ENCODE results near the gene UBE4B. TPM values are rescaled to one million over a fixed set of nuclear protein-coding genes. Genes with fewer than 3 reads are reported as not detected.

Gene UBE4B
- total and polyA plus RNA-seq, 7 donors: 10.2 to 124 (median 47.8) TPM

DNA sequence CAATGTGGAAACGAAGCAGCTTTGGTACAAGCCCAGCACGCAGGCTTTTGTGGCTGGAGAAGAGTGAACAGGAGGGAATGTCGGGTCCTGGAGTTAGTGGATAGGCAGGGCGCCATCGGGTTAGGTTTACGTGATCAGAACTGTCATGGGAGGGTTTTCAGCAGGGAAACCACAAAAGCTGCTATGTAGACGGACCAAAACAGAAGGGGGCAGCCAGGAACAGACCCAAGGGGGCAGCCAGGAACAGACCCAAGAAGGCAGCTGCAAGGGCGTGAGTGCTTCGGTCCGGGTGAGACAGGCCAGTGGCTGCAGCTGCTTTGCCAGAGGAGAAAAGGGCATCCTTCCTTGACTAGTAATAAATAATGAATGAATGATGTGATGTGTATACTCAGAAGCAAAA lies 100.1 kb downstream of the UBE4B start:
- no peak overlapping the region for H3K27ac ChIP-seq
- peaks cover 29 to 85% (median 51%) of the 10 kb centered on the region in 4 donors for H3K36me3 ChIP-seq
- intact Hi-C loops (cut with DNase I): no loop called here
- H3K4me3 ChIP-seq: no peak overlapping the region
- TF ChIP-seq CTCF (IDR thresholded peaks at IDR 0.05) (no peak), EP300 (IDR thresholded peaks at IDR 0.05) (no peak)
- H3K4me1 ChIP-seq: peaks cover 0 to 24% (median 12%) of the 10 kb centered on the region in 4 donors
- H3K27me3 ChIP-seq: no peaks in the 10 kb centered on the region
- WGBS, 2 donors: 90 to 93% methylated on average over 10 of the region's 10 CpGs
- DNase-seq: no peak
- H3K9me3 ChIP-seq: no peaks in the 10 kb centered on the region

- DNase-seq: no peak
- Histone ChIP-seq H3K4me1 (no peaks in the 10 kb centered on the region), H3K27ac (no peak overlapping the region), H3K4me3 (no peak overlapping the region), H3K9me3 (no peaks in the 10 kb centered on the region), H3K27me3 (no peaks in the 10 kb centered on the region), H3K36me3 (peaks cover 4 to 63% (median 36%) of the 10 kb centered on the region in 4 donors)
- TF ChIP-seq POLR2AphosphoS5 (IDR thresholded peaks at IDR 0.05) (no peak), POLR2A (IDR thresholded peaks at IDR 0.05) (no peak), EP300 (IDR thresholded peaks at IDR 0.05) (no peak), CTCF (IDR thresholded peaks at IDR 0.05) (no peak)
- intact Hi-C loops (cut with DNase I): no loop called here
- 94 to 96% methylated on average over 3 of the region's 3 CpGs for WGBS, 2 donors
Observed at GRCh38 chr1:10140981-10141380, 108.2 kb downstream of the UBE4B start.

- intact Hi-C loops (cut with DNase I): no loop called here
- Histone ChIP-seq H3K4me3 (no peak overlapping the region), H3K9me3 (no peaks in the 10 kb centered on the region), H3K27me3 (no peaks in the 10 kb centered on the region), H3K4me1 (peaks cover 0 to 5% (median 2%) of the 10 kb centered on the region in 4 donors), H3K27ac (no peak overlapping the region), H3K36me3 (peaks cover 0 to 51% (median 31%) of the 10 kb centered on the region in 4 donors)
- TF ChIP-seq POLR2AphosphoS5 (IDR thresholded peaks at IDR 0.05): no peak
- TF ChIP-seq POLR2A (IDR thresholded peaks at IDR 0.05): no peak
- TF ChIP-seq EP300 (IDR thresholded peaks at IDR 0.05): no peak
- WGBS, 2 donors: 92 to 94% methylated on average over 7 of the region's 7 CpGs
- DNase-seq: no peak
Observed at GRCh38 chr1:10143961-10144485, 111.3 kb downstream of the UBE4B start.

- H3K4me3 ChIP-seq: no peak overlapping the region
- H3K27me3 ChIP-seq: no peaks in the 10 kb centered on the region
- no peaks in the 10 kb centered on the region for H3K9me3 ChIP-seq
- no peak for DNase-seq
- TF ChIP-seq POLR2AphosphoS5 (IDR thresholded peaks at IDR 0.05) (no peak), CTCF (IDR thresholded peaks at IDR 0.05) (no peak), EP300 (IDR thresholded peaks at IDR 0.05) (no peak), POLR2A (IDR thresholded peaks at IDR 0.05) (no peak)
- intact Hi-C loops (cut with DNase I): no loop called here
- H3K4me1 ChIP-seq: peaks cover 0 to 11% (median 3%) of the 10 kb centered on the region in 4 donors
- H3K36me3 ChIP-seq: peaks cover 0 to 39% (median 23%) of the 10 kb centered on the region in 4 donors
- WGBS, 2 donors: 94 to 97% methylated on average over 8 of the region's 8 CpGs
- no peak overlapping the region for H3K27ac ChIP-seq
Observed at GRCh38 chr1:10146391-10146790, 113.6 kb downstream of the UBE4B start.

GRCh38 chr1:10149231-10149630 lies 116.5 kb downstream of the UBE4B start:
- Histone ChIP-seq H3K36me3 (peaks cover 0 to 45% (median 23%) of the 10 kb centered on the region in 4 donors), H3K4me3 (no peak overlapping the region), H3K27ac (no peak overlapping the region), H3K9me3 (no peaks in the 10 kb centered on the region), H3K27me3 (no peaks in the 10 kb centered on the region), H3K4me1 (peaks cover 0 to 11% (median 5%) of the 10 kb centered on the region in 4 donors)
- intact Hi-C loops (cut with DNase I): no loop called here
- DNase-seq: no peak
- TF ChIP-seq POLR2AphosphoS5 (IDR thresholded peaks at IDR 0.05) (no peak), EP300 (IDR thresholded peaks at IDR 0.05) (no peak), POLR2A (IDR thresholded peaks at IDR 0.05) (no peak), CTCF (IDR thresholded peaks at IDR 0.05) (no peak)

Data from sigmoid colon (tissue), 7 donors.